Cardiac muscle cell (in vitro differentiated cells and primary cell): ENCODE measurements around the gene FKBP6. TPM values are rescaled to one million over a fixed set of nuclear protein-coding genes. Genes with fewer than 3 reads are reported as not detected.
"Not testable (repeated sequence)": the region's sequence is repeated elsewhere in the genome, so short reads cannot be mapped to it uniquely, and the experiment has no call there.

ENCODE experiments used
- DNase-seq, 2 donors: peaks; one replicate each; pipeline versions ENCODE4 v3.0.0 to v3.0.0-alpha.2; 2010 to 2017; ENCODE audit warnings: low read depth in 1 of 2, low spot score in 1 of 2
- H3K27ac ChIP-seq: fragments of 200-600 bp; sonication (generic); 2 replicates; pipeline ENCODE4 v1.5.1; 2016
- H3K27me3 ChIP-seq: fragments of 200-600 bp; sonication (generic); 2 replicates; pipeline ENCODE4 v1.6.0; 2016; ENCODE audit warnings: control low read depth
- H3K36me3 ChIP-seq: fragments of 200-600 bp; sonication (generic); 2 replicates; pipeline ENCODE4 v1.5.1; 2016; ENCODE audit warnings: control low read depth
- H3K4me1 ChIP-seq: fragments of 200-600 bp; sonication (generic); 2 replicates; pipeline ENCODE4 v1.8.1; 2017; ENCODE audit warnings: low read depth, mild to moderate bottlenecking, mixed run types
- H3K4me3 ChIP-seq: fragments of 200-600 bp; sonication (generic); 2 replicates; pipeline ENCODE4 v1.5.1; 2016; ENCODE audit warnings: mild to moderate bottlenecking
- H3K9me3 ChIP-seq: fragments of 200-600 bp; sonication (generic); 2 replicates; pipeline ENCODE4 v1.5.1; 2017; ENCODE audit warnings: low read depth, mild to moderate bottlenecking, control low read depth
- CTCF ChIP-seq: IDR thresholded peaks from 2 replicates; pipeline ENCODE4 v1.5.1; 2012; ENCODE audit warnings: low read depth, mild to moderate bottlenecking, low read length
- polyA plus RNA-seq: library from polyadenylated mRNA; unstranded; fragments of >200 nt; fragmentation: Nextera tagmentation; extraction: Ambion mirVana; gene quantifications from 2 replicates; pipeline ENCODE4 v1.2.1, GENCODE V29; 2016
- total RNA-seq: library from RNA; depleted of rRNA; stranded (reverse); fragments of >200 nt; gene quantifications from 2 replicates; pipeline ENCODE4 v1.2.3, GENCODE V29; 2016

Gene FKBP6
- total and polyA plus RNA-seq, 2 experiments from 2014 or later, result not detected

- Histone ChIP-seq H3K4me3 (no peak overlapping the region), H3K9me3 (no peaks in the 10 kb centered on the region), H3K27me3 (no peaks in the 10 kb centered on the region), H3K36me3 (no peaks in the 10 kb centered on the region), H3K4me1 (no peaks in the 10 kb centered on the region), H3K27ac (no peak overlapping the region)
- no peak for DNase-seq
- no peak for TF ChIP-seq CTCF
Observed at GRCh38 chr7:73358590-73359275, 30.8 kb downstream of the FKBP6 start.

- Histone ChIP-seq H3K4me1 (no peaks in the 10 kb centered on the region), H3K9me3 (no peaks in the 10 kb centered on the region), H3K36me3 (no peaks in the 10 kb centered on the region), H3K27ac (no peak overlapping the region), H3K27me3 (no peaks in the 10 kb centered on the region), H3K4me3 (no peak overlapping the region)
- TF ChIP-seq CTCF, result no peak
- DNase-seq, result no peak
Observed at GRCh38 chr7:73359306-73359705, 31.3 kb downstream of the FKBP6 start.

GRCh38 chr7:73359746-73360375 is 31.9 kb downstream of the FKBP6 start:
- Histone ChIP-seq H3K36me3 (no peaks in the 10 kb centered on the region), H3K27ac (no peak overlapping the region), H3K9me3 (no peaks in the 10 kb centered on the region), H3K4me1 (no peaks in the 10 kb centered on the region), H3K4me3 (no peak overlapping the region), H3K27me3 (no peaks in the 10 kb centered on the region)
- TF ChIP-seq CTCF, result no peak
- DNase-seq, result no peak

GRCh38 chr7:73360590-73360989 is 32.6 kb downstream of the FKBP6 start:
- H3K4me1 ChIP-seq, H3K36me3 ChIP-seq, H3K4me3 ChIP-seq, H3K27me3 ChIP-seq, H3K27ac ChIP-seq, DNase-seq, H3K9me3 ChIP-seq: not testable (repeated sequence)

- Histone ChIP-seq H3K27ac (no peak overlapping the region), H3K9me3 (no peaks in the 10 kb centered on the region), H3K27me3 (no peaks in the 10 kb centered on the region), H3K4me1 (no peaks in the 10 kb centered on the region), H3K36me3 (no peaks in the 10 kb centered on the region), H3K4me3 (no peak overlapping the region)
- no peak for DNase-seq
- TF ChIP-seq CTCF, result no peak
Observed at GRCh38 chr7:73363225-73364005, 35.5 kb downstream of the FKBP6 start.
